Fibroblast of lung (primary cell): ENCODE data around the gene ZNF318.

Experiments
- EZH2 ChIP-seq: IDR thresholded peaks from 2 replicates; pipeline ENCODE4 v1.5.1; 2012; ENCODE audit warnings: low read length, control low read depth, mild to moderate bottlenecking; ENCODE audit errors: missing control alignments
- TF ChIP-seq, protein P1 (sequence below), 2 donors: IDR thresholded peaks in 1 of 2; conservative IDR thresholded peaks in 1 of 2; 1 replicate in 1 of 2; 2 replicates in 1 of 2; pipeline ENCODE4 v1.5.1; 2011 to 2012; ENCODE audit warnings: low read length in 2 of 2, control low read depth in 1 of 2, inconsistent platforms in 1 of 2, low read depth in 1 of 2, mild to moderate bottlenecking in 1 of 2

- TF ChIP-seq, protein P1, sequence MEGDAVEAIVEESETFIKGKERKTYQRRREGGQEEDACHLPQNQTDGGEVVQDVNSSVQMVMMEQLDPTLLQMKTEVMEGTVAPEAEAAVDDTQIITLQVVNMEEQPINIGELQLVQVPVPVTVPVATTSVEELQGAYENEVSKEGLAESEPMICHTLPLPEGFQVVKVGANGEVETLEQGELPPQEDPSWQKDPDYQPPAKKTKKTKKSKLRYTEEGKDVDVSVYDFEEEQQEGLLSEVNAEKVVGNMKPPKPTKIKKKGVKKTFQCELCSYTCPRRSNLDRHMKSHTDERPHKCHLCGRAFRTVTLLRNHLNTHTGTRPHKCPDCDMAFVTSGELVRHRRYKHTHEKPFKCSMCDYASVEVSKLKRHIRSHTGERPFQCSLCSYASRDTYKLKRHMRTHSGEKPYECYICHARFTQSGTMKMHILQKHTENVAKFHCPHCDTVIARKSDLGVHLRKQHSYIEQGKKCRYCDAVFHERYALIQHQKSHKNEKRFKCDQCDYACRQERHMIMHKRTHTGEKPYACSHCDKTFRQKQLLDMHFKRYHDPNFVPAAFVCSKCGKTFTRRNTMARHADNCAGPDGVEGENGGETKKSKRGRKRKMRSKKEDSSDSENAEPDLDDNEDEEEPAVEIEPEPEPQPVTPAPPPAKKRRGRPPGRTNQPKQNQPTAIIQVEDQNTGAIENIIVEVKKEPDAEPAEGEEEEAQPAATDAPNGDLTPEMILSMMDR (conservative IDR thresholded peaks at IDR 0.05 in 1 of 2, IDR thresholded peaks at IDR 0.05 in 1 of 2; ENCODE audit: low read depth in 1 of 2, low read length in 2 of 2), result no peak
- no peak for TF ChIP-seq EZH2
Observed at GRCh38 chr6:43331470-43331869, 38.0 kb downstream of the ZNF318 start.
